BLaER1 (cell line): ENCODE data around the gene TMA7.

Source experiments
- H3K27ac ChIP-seq: shearing (Covaris generic); formaldehyde crosslinking; 2 replicates; pipeline ENCODE4 v1.8.1; 2022
- H3K27me3 ChIP-seq: shearing (Covaris generic); formaldehyde crosslinking; 2 replicates; pipeline ENCODE4 v1.8.1; 2022
- H3K36me3 ChIP-seq: shearing (Covaris generic); formaldehyde crosslinking; 2 replicates; pipeline ENCODE4 v1.8.1; 2022
- H3K4me1 ChIP-seq: shearing (Covaris generic); formaldehyde crosslinking; 2 replicates; pipeline ENCODE4 v1.8.1; 2022
- H3K4me2 ChIP-seq: shearing (Covaris generic); formaldehyde crosslinking; 2 replicates; pipeline ENCODE4 v1.8.1; 2022
- H3K4me3 ChIP-seq: shearing (Covaris generic); formaldehyde crosslinking; 2 replicates; pipeline ENCODE4 v1.8.1; 2022
- H3K9ac ChIP-seq: shearing (Covaris generic); formaldehyde crosslinking; 2 replicates; pipeline ENCODE4 v1.8.1; 2022
- H3K9me3 ChIP-seq: shearing (Covaris generic); formaldehyde crosslinking; 2 replicates; pipeline ENCODE4 v1.8.1; 2022
- H4K20me1 ChIP-seq: shearing (Covaris generic); formaldehyde crosslinking; 2 replicates; pipeline ENCODE4 v1.8.1; 2022
- Cebpa-rat ChIP-seq: shearing (Covaris generic); IDR thresholded peaks from 2 replicates; pipeline ENCODE4 v1.8.1; 2022

The TMA7 gene

GRCh38 chr3:48422272-48422671 lies 17.8 kb upstream of the TMA7 start:
- H3K36me3 ChIP-seq: peaks cover 82% of the 10 kb centered on the region

GRCh38 chr3:48422681-48423080 lies 17.4 kb upstream of the TMA7 start:
- no peaks in the 10 kb centered on the region for H3K27me3 ChIP-seq
- no peaks in the 10 kb centered on the region for H3K9me3 ChIP-seq
- no peak overlapping the region for H3K4me3 ChIP-seq
- peak overlapping the region; percentile 62 for H3K27ac ChIP-seq
- H3K36me3 ChIP-seq: peaks cover 78% of the 10 kb centered on the region
- peak overlapping the region; percentile 41; the same call in 1 of the 2 replicates for H3K9ac ChIP-seq
- peaks cover 97% of the 10 kb centered on the region for H4K20me1 ChIP-seq
- no peak for TF ChIP-seq Cebpa-rat
- H3K4me2 ChIP-seq: peak overlapping the region; percentile 98
- peaks cover 61% of the 10 kb centered on the region for H3K4me1 ChIP-seq

More at GRCh38 chr3:48422272-48422671, 17.8 kb upstream of the TMA7 start:
- H4K20me1 ChIP-seq: peaks cover 99% of the 10 kb centered on the region
- H3K9me3 ChIP-seq: no peaks in the 10 kb centered on the region
- no peaks in the 10 kb centered on the region for H3K27me3 ChIP-seq
- H3K4me1 ChIP-seq: peaks cover 57% of the 10 kb centered on the region
- no peak overlapping the region for H3K4me3 ChIP-seq
- peak overlapping the region; percentile 98 for H3K4me2 ChIP-seq
- peak overlapping the region; percentile 62 for H3K27ac ChIP-seq
- H3K9ac ChIP-seq: peak overlapping the region; percentile 41; the same call in 1 of the 2 replicates
- no peak for TF ChIP-seq Cebpa-rat

- Histone ChIP-seq H3K4me1 (peaks cover 66% of the 10 kb centered on the region), H3K4me3 (no peak overlapping the region), H3K9me3 (no peaks in the 10 kb centered on the region), H3K27me3 (no peaks in the 10 kb centered on the region), H4K20me1 (peaks cover 97% of the 10 kb centered on the region), H3K9ac (peak overlapping the region; percentile 41), H3K36me3 (peaks cover 71% of the 10 kb centered on the region), H3K4me2 (peak overlapping the region; percentile 98), H3K27ac (peak overlapping the region; percentile 98; the same call in 1 of the 2 replicates)
- no peak for TF ChIP-seq Cebpa-rat
Measured at GRCh38 chr3:48423241-48423882, 16.7 kb upstream of the TMA7 start.

- H3K4me1 ChIP-seq: peaks cover 66% of the 10 kb centered on the region
- peak overlapping the region; percentile 98 for H3K4me2 ChIP-seq
- no peaks in the 10 kb centered on the region for H3K27me3 ChIP-seq
- peak overlapping the region; percentile 98 for H3K27ac ChIP-seq
- H3K9ac ChIP-seq: peak overlapping the region; percentile 98; the same call in 1 of the 2 replicates
- no peaks in the 10 kb centered on the region for H3K9me3 ChIP-seq
- no peak overlapping the region for H3K4me3 ChIP-seq
- H3K36me3 ChIP-seq: peaks cover 64% of the 10 kb centered on the region
- peaks cover 90% of the 10 kb centered on the region for H4K20me1 ChIP-seq
- no peak for TF ChIP-seq Cebpa-rat
Measured at GRCh38 chr3:48423883-48424695, 16.0 kb upstream of the TMA7 start.

GRCh38 chr3:48425281-48425812 lies 14.7 kb upstream of the TMA7 start:
- peak overlapping the region; percentile 98 for H3K4me2 ChIP-seq
- peaks cover 72% of the 10 kb centered on the region for H3K4me1 ChIP-seq
- H3K9ac ChIP-seq: peak overlapping the region; percentile 98
- H3K4me3 ChIP-seq: 0 out of 2 replicates have a peak overlapping the region, but pooled peaks have one; percentile 95
- TF ChIP-seq Cebpa-rat: no peak
- peak overlapping the region; percentile 98 for H3K27ac ChIP-seq
- peaks cover 77% of the 10 kb centered on the region for H4K20me1 ChIP-seq
- H3K9me3 ChIP-seq: no peaks in the 10 kb centered on the region
- no peaks in the 10 kb centered on the region for H3K27me3 ChIP-seq
- H3K36me3 ChIP-seq: peaks cover 52% of the 10 kb centered on the region

GRCh38 chr3:48426401-48426909 lies 13.6 kb upstream of the TMA7 start:
- Histone ChIP-seq H3K4me1 (peaks cover 77% of the 10 kb centered on the region), H3K27me3 (no peaks in the 10 kb centered on the region), H3K4me2 (peak overlapping the region; percentile 98), H3K4me3 (peak overlapping the region; percentile 95), H3K9me3 (no peaks in the 10 kb centered on the region), H3K36me3 (peaks cover 41% of the 10 kb centered on the region), H4K20me1 (peaks cover 66% of the 10 kb centered on the region), H3K27ac (peak overlapping the region; percentile 98), H3K9ac (peak overlapping the region; percentile 98)
- no peak for TF ChIP-seq Cebpa-rat

GRCh38 chr3:48426944-48427629 lies 13.0 kb upstream of the TMA7 start:
- no peaks in the 10 kb centered on the region for H3K9me3 ChIP-seq
- H3K9ac ChIP-seq: peak overlapping the region; percentile 98
- no peaks in the 10 kb centered on the region for H3K27me3 ChIP-seq
- peak overlapping the region; percentile 95 for H3K4me3 ChIP-seq
- peaks cover 60% of the 10 kb centered on the region for H4K20me1 ChIP-seq
- H3K4me2 ChIP-seq: peak overlapping the region; percentile 98
- peak overlapping the region; percentile 98 for H3K27ac ChIP-seq
- peaks cover 72% of the 10 kb centered on the region for H3K4me1 ChIP-seq
- peaks cover 36% of the 10 kb centered on the region for H3K36me3 ChIP-seq
- no peak for TF ChIP-seq Cebpa-rat

GRCh38 chr3:48427630-48427962 lies 12.5 kb upstream of the TMA7 start:
- peak overlapping the region; percentile 98 for H3K4me2 ChIP-seq
- peak overlapping the region; percentile 98 for H3K9ac ChIP-seq

GRCh38 chr3:48428088-48428571 lies 11.9 kb upstream of the TMA7 start:
- Histone ChIP-seq H3K4me2 (peak overlapping the region; percentile 98), H3K27me3 (no peaks in the 10 kb centered on the region), H3K4me3 (peak overlapping the region; percentile 95), H4K20me1 (peaks cover 49% of the 10 kb centered on the region), H3K9me3 (no peaks in the 10 kb centered on the region), H3K9ac (peak overlapping the region; percentile 98), H3K4me1 (peaks cover 61% of the 10 kb centered on the region), H3K36me3 (peaks cover 36% of the 10 kb centered on the region), H3K27ac (peak overlapping the region; percentile 98)
- no peak for TF ChIP-seq Cebpa-rat

More at GRCh38 chr3:48427630-48427962, 12.5 kb upstream of the TMA7 start:
- H3K27me3 ChIP-seq: no peaks in the 10 kb centered on the region
- peak overlapping the region; percentile 95 for H3K4me3 ChIP-seq
- peaks cover 67% of the 10 kb centered on the region for H3K4me1 ChIP-seq
- peak overlapping the region; percentile 98 for H3K27ac ChIP-seq
- H3K36me3 ChIP-seq: peaks cover 36% of the 10 kb centered on the region
- no peaks in the 10 kb centered on the region for H3K9me3 ChIP-seq
- peaks cover 55% of the 10 kb centered on the region for H4K20me1 ChIP-seq
- no peak for TF ChIP-seq Cebpa-rat
